HEK293 (cell line): ENCODE measurements around the gene UGCG.
A peak's percentile ranks its signal among the peaks of the same experiment; 100 is the strongest.

Experiments used
- BCL11A ChIP-seq: fragments of 450-650 bp; formaldehyde crosslinking; IDR thresholded peaks from 2 replicates; pipeline ENCODE4 v1.5.1; 2016; ENCODE audit warnings: low read depth, missing biosample characterization, missing genetic modification characterization
- GLI4 ChIP-seq: fragments of 450-650 bp; formaldehyde crosslinking; IDR thresholded peaks from 2 replicates; pipeline ENCODE4 v1.5.1; 2016; ENCODE audit warnings: missing biosample characterization, missing genetic modification characterization
- HIC1 ChIP-seq: fragments of 450-650 bp; formaldehyde crosslinking; IDR thresholded peaks from 2 replicates; pipeline ENCODE4 v1.5.1; 2016; ENCODE audit warnings: missing biosample characterization, missing genetic modification characterization
- IKZF3 ChIP-seq: fragments of 450-650 bp; IDR thresholded peaks from 2 replicates; pipeline ENCODE4 v1.5.0; 2018; ENCODE audit warnings: missing biosample characterization, mild to moderate bottlenecking, missing genetic modification characterization, moderate library complexity
- PATZ1 ChIP-seq: fragments of 450-650 bp; formaldehyde crosslinking; IDR thresholded peaks from 2 replicates; pipeline ENCODE4 v1.5.1; 2016; ENCODE audit warnings: missing biosample characterization, missing genetic modification characterization
- SCRT2 ChIP-seq: fragments of 450-650 bp; formaldehyde crosslinking; IDR thresholded peaks from 2 replicates; pipeline ENCODE4 v1.5.1; 2016; ENCODE audit warnings: missing biosample characterization, missing genetic modification characterization
- SETDB1 ChIP-seq: IDR thresholded peaks from one replicate; pipeline ENCODE4 v1.6.1; 2017; ENCODE audit warnings: mild to moderate bottlenecking, low read length, moderate library complexity, mixed read lengths; ENCODE audit not compliant: insufficient read length
- SP3 ChIP-seq: fragments of 450-650 bp; formaldehyde crosslinking; IDR thresholded peaks from 2 replicates; pipeline ENCODE4 v1.5.1; 2016; ENCODE audit warnings: missing biosample characterization, missing genetic modification characterization
- SP7 ChIP-seq: fragments of 450-650 bp; formaldehyde crosslinking; IDR thresholded peaks from 2 replicates; pipeline ENCODE4 v1.5.1; 2016; ENCODE audit warnings: missing biosample characterization, missing genetic modification characterization
- ZBTB17 ChIP-seq: fragments of 450-650 bp; formaldehyde crosslinking; IDR thresholded peaks from 2 replicates; pipeline ENCODE4 v1.5.1; 2016; ENCODE audit warnings: missing biosample characterization, missing genetic modification characterization
- ZBTB26 ChIP-seq: fragments of 450-650 bp; formaldehyde crosslinking; optimal IDR thresholded peaks from 2 replicates; pipeline ENCODE3; 2016; ENCODE audit warnings: missing biosample characterization, mild to moderate bottlenecking, missing genetic modification characterization
- ZBTB7A ChIP-seq: fragments of 450-650 bp; formaldehyde crosslinking; IDR thresholded peaks from 2 replicates; pipeline ENCODE4 v1.5.1; 2016; ENCODE audit warnings: low read depth, missing biosample characterization, missing genetic modification characterization
- ZNF18 ChIP-seq: fragments of 450-650 bp; formaldehyde crosslinking; IDR thresholded peaks from 2 replicates; pipeline ENCODE4 v1.5.1; 2016; ENCODE audit warnings: missing biosample characterization, missing genetic modification characterization
- ZNF202 ChIP-seq: fragments of 450-650 bp; formaldehyde crosslinking; IDR thresholded peaks from 2 replicates; pipeline ENCODE4 v1.5.1; 2016; ENCODE audit warnings: missing biosample characterization, missing genetic modification characterization, borderline replicate concordance
- ZNF274 ChIP-seq, 2 experiments: fragments of 200-500 bp in 1 of 2; fragments of 450-650 bp in 1 of 2; sonication (Bioruptor generic) in 1 of 2; formaldehyde crosslinking in 1 of 2; IDR thresholded peaks; 2 replicates each; pipeline versions ENCODE4 v1.5.1 to v1.6.1; 2014 to 2016; ENCODE audit warnings: borderline replicate concordance in 1 of 2, inconsistent platforms in 1 of 2, low read length in 1 of 2, missing biosample characterization in 1 of 2, missing genetic modification characterization in 1 of 2
- ZNF280D ChIP-seq: fragments of 450-650 bp; formaldehyde crosslinking; IDR thresholded peaks from 2 replicates; pipeline ENCODE4 v1.5.1; 2016; ENCODE audit warnings: missing biosample characterization, missing genetic modification characterization
- ZNF311 ChIP-seq: fragments of 450-650 bp; formaldehyde crosslinking; IDR thresholded peaks from 2 replicates; pipeline ENCODE4 v1.5.1; 2017; ENCODE audit warnings: missing biosample characterization, missing genetic modification characterization, borderline replicate concordance
- ZNF354C ChIP-seq: fragments of 450-650 bp; formaldehyde crosslinking; IDR thresholded peaks from 2 replicates; pipeline ENCODE4 v1.5.1; 2016; ENCODE audit warnings: missing biosample characterization, missing genetic modification characterization, low read depth, borderline replicate concordance
- ZNF449 ChIP-seq: fragments of 450-650 bp; formaldehyde crosslinking; IDR thresholded peaks from 2 replicates; pipeline ENCODE4 v1.5.1; 2017; ENCODE audit warnings: missing biosample characterization, mild to moderate bottlenecking, missing genetic modification characterization, moderate library complexity
- ZNF530 ChIP-seq: fragments of 450-650 bp; formaldehyde crosslinking; IDR thresholded peaks from 2 replicates; pipeline ENCODE4 v1.5.1; 2016; ENCODE audit warnings: low read depth, missing biosample characterization, missing genetic modification characterization
- ZNF585B ChIP-seq: fragments of 450-650 bp; formaldehyde crosslinking; IDR thresholded peaks from 2 replicates; pipeline ENCODE4 v1.5.1; 2016; ENCODE audit warnings: missing biosample characterization, missing genetic modification characterization
- ZNF626 ChIP-seq: fragments of 450-650 bp; sonication (Bioruptor Pico); formaldehyde crosslinking; IDR thresholded peaks from 2 replicates; pipeline ENCODE4 v1.5.1; 2018; ENCODE audit warnings: missing biosample characterization, missing genetic modification characterization, inconsistent platforms
- ZNF629 ChIP-seq: fragments of 450-650 bp; formaldehyde crosslinking; IDR thresholded peaks from 2 replicates; pipeline ENCODE4 v1.5.1; 2017; ENCODE audit warnings: missing biosample characterization, missing genetic modification characterization
- ZNF654 ChIP-seq: fragments of 450-650 bp; formaldehyde crosslinking; IDR thresholded peaks from 2 replicates; pipeline ENCODE4 v1.5.1; 2016; ENCODE audit warnings: low read depth, missing biosample characterization, missing genetic modification characterization
- ZNF707 ChIP-seq: fragments of 450-650 bp; formaldehyde crosslinking; IDR thresholded peaks from 2 replicates; pipeline ENCODE4 v1.5.1; 2016; ENCODE audit warnings: missing biosample characterization, missing genetic modification characterization
- ZSCAN18 ChIP-seq: fragments of 450-650 bp; formaldehyde crosslinking; IDR thresholded peaks from 2 replicates; pipeline ENCODE4 v1.5.1; 2016; ENCODE audit warnings: missing biosample characterization, missing genetic modification characterization

Gene UGCG

GRCh38 chr9:111961575-111961974 lies 65.0 kb downstream of the UGCG start (continued):
- TF ChIP-seq ZNF629 (tag by site-specific recombination) (peak; percentile 94), ZNF311 (tag by site-specific recombination) (no peak), SP7 (tag by site-specific recombination) (peak; percentile 85), ZNF585B (no peak), ZBTB26 (tag by site-specific recombination) (no peak), ZNF654 (tag by site-specific recombination) (no peak), ZNF274 (IDR thresholded peaks at IDR 0.05; ENCODE audit: low read length) (no peak), ZNF274 (tag by site-specific recombination; IDR thresholded peaks at IDR 0.05; ENCODE audit: borderline replicate concordance) (no peak), PATZ1 (0 out of 2 replicates have a peak, but pooled peaks have one; percentile 29), ZSCAN18 (tag by site-specific recombination) (peak; percentile 87), ZNF280D (tag by site-specific recombination) (0 out of 2 replicates have a peak, but pooled peaks have one; percentile 8), SETDB1 (no peak), IKZF3 (tag by site-specific recombination) (peak; percentile 87), BCL11A (tag by site-specific recombination) (peak; percentile 33; the same call in 1 of the 2 replicates), HIC1 (0 out of 2 replicates have a peak, but pooled peaks have one; percentile 56), ZBTB17 (tag by site-specific recombination) (peak; percentile 62), ZNF18 (tag by site-specific recombination) (peak; percentile 71; the same call in 1 of the 2 replicates), ZBTB7A (tag by site-specific recombination) (no peak), ZNF449 (tag by site-specific recombination) (peak; percentile 74; the same call in 1 of the 2 replicates), SP3 (tag by site-specific recombination) (no peak), ZNF707 (tag by site-specific recombination) (no peak), ZNF626 (tag by site-specific recombination) (no peak), ZNF354C (no peak), SCRT2 (tag by site-specific recombination) (peak; percentile 36; the same call in 1 of the 2 replicates), GLI4 (tag by site-specific recombination) (no peak), ZNF202 (no peak), ZNF530 (no peak)
